Coronary artery (tissue), 2 donors: Measurements from ENCODE around the gene HIPK1.
A peak's percentile ranks its signal among the peaks of the same experiment; 100 is the strongest.

ENCODE experiments used
- DNase-seq: peaks from one replicate; pipeline ENCODE4 v3.0.0-alpha.2; 2017; ENCODE audit warnings: low spot score
- H3K27ac ChIP-seq, 2 donors: fragments of 200-600 bp; sonication (generic); one replicate each; pipeline ENCODE4 v1.5.1; 2016 to 2019
- H3K4me3 ChIP-seq: fragments of 200-600 bp; sonication (generic); 2 replicates; pipeline ENCODE4 v1.5.1; 2016; ENCODE audit warnings: mild to moderate bottlenecking, moderate library complexity
- TF ChIP-seq, protein P1 (sequence below): fragments of 200-600 bp; sonication (generic); IDR thresholded peaks from one replicate; pipeline ENCODE4 v1.5.1; 2019; ENCODE audit warnings: antibody characterized with exemption

Gene HIPK1

DNA sequence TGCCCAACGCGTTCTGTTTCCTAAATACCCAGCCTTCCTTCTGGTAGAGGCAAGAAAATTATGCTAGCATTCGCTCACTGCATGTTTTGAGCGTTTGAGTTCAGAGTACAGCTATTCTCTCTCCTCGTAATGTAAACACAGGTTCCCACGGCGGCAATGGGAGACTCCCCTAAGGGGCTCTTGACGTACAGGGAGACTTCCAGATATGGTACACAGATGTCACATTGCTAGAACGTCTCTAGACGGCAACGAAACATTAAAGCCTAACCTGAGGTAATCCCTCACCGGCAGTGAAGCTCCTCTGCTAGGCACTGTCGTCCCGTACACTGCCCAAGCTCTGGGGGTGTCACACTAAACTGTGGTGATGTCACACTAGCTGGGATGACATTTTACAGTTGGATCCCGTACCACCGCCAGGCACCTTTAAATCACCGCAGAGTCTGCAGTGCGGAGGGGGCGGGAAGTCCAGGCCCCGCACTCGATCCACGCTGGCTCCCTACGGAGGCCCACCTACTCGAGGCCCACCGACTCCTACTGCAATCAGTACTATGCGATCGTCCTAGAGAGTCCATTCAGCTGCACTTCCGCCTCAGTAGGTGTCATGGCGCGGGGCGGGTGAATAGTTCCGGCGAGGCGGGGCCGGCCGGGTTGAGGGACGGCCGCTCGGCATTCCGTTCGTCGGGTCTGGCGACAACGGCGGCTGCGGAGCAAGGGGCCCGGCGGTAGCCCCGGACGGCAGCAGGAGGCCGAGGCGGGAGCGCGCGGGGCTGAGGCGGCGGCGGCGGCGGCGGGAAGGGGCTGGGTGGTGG is at the start of gene HIPK1:
TSS of gene HIPK1 (plus strand) at position 384 of the 809 bp plus-strand sequence.
- Histone ChIP-seq H3K4me3 (peak within 1 kb of the TSS; percentile 95), H3K27ac (peak within 1 kb of the TSS; percentile 91 to 98)
- DNase-seq, result peak; percentile 96
- TF ChIP-seq, protein P1, sequence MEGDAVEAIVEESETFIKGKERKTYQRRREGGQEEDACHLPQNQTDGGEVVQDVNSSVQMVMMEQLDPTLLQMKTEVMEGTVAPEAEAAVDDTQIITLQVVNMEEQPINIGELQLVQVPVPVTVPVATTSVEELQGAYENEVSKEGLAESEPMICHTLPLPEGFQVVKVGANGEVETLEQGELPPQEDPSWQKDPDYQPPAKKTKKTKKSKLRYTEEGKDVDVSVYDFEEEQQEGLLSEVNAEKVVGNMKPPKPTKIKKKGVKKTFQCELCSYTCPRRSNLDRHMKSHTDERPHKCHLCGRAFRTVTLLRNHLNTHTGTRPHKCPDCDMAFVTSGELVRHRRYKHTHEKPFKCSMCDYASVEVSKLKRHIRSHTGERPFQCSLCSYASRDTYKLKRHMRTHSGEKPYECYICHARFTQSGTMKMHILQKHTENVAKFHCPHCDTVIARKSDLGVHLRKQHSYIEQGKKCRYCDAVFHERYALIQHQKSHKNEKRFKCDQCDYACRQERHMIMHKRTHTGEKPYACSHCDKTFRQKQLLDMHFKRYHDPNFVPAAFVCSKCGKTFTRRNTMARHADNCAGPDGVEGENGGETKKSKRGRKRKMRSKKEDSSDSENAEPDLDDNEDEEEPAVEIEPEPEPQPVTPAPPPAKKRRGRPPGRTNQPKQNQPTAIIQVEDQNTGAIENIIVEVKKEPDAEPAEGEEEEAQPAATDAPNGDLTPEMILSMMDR, result no peak

DNA sequence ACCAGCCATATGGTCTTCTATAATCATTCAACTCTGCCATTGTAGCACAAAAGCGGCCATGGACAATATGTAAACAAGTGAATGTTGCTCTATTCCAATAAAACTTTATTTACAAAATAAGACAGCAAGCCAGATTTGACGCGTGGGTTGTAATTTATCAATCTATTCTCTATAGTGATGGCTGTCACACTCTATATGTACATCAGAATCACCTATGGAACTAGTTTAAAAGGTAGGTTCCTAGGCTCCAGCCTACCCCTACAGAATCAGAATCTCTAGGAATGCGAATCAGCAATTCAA is 49.4 kb upstream of the HIPK1 start:
- no peak for DNase-seq
- Histone ChIP-seq H3K4me3 (no peak overlapping the region), H3K27ac (no peak overlapping the region)
- TF ChIP-seq, protein P1, result no peak

DNA sequence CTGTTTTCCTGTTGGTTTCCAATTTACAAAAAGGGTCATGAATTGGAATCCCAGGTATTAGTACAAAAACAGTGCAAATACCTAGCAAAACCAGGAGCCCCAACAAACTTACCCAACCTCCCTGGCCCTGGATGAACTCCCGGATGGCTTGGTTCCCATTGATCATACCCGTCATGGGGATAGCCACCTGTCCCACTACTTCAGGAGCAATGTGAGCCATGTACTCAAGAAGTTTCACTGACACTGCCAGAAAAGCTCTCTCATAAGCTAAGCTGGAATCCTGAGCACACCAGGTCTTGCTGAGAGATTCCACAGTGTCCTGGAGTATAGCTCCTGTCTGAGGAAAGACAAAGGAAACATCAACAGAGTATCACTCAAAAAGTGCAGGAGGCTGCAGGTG is 47.5 kb upstream of the HIPK1 start:
- no peak overlapping the region for H3K4me3 ChIP-seq
- no peak overlapping the region for H3K27ac ChIP-seq
- TF ChIP-seq, protein P1, result no peak
- no peak for DNase-seq

DNA sequence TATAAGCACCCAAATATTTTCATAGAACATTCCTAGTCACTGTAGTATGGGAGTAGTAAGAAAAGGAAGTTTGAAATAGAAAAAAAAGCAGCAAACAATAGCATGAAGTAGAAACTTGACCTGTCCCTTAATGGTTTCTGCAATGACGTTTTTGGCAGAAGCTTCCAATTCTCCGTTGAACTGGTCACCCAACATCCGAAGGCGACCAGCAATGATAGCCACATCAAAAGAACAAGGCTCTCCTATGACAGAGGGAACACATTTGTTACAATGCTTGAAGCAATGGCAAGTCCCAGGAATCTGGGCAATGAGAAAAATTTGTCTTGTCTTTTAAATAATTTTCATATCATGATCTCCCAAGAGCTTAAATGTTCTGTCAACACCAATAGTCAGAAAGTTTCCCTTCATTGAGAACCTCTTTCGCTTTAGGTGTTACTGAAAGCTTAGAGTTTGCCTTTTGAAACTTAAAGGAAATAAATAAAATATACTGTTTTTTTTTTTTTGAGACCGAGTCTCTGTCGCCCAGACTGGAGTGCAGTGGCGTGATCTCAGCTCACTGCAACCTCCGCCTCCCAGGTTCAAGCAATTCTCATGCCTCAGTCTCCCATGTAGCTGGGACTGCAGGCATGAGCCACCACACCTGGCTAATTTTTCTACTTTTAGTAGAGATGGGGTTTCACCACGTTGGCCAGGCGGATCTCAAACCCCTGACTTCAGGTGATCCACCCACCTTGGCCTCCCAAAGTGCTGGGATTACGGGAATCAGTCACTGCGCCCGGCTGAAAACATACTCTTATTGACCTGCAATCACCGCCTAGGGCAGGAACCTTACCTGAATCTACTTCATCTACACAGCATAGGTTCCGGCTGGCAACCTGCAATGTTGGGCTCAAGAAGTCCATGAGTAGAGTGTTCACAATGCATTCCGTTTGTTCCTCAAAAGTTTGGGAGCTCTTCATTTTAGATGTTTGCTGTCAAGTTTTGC is 42.4 kb upstream of the HIPK1 start:
- TF ChIP-seq, protein P1, result no peak
- DNase-seq, result no peak
- Histone ChIP-seq H3K4me3 (no peak overlapping the region), H3K27ac (no peak overlapping the region)

DNA sequence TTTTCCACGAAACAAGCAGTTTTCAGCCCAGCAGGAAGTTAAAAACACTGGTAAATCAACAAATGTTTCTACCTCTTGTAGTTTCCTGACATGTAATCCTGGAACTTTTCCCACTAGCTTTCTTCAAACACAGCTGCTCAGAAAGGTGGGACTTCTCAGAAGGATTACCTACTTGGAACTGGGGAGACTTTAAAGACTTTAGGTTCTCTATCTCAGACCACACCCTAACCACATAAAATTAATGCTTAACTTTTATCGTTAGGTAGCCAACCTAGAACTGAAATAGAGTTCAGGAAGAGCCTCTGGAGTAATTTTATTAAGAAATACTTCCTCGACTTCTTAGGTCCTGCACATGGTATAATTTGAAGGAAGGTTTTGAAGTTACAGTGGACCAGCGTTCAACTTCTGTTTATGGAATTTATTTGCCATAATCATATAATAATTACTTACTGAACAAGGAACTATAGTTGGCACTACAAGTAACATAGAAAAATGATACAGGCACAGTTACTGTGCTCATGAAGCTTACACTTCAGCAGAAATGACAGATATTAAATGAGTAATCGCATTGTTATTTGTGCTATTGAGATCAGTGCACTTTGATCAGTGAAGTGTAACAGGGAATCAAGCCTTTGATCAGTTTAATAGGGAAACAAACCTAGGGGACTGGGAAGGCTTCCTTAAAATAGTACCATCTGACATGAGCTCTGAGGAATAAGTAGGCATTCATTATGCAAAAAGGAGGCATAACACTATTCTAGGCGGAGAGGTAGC is 41.5 kb upstream of the HIPK1 start, which contains the start of gene BCL2L15:
TSS of gene BCL2L15 (minus strand) at position 180 of the 774 bp plus-strand sequence. CDS start 206 bp downstream, outside the sequence.
- H3K4me3 ChIP-seq, result no peak within 1 kb of the TSS
- no peak within 1 kb of the TSS for H3K27ac ChIP-seq
- TF ChIP-seq, protein P1, result no peak
- DNase-seq, result no peak

DNA sequence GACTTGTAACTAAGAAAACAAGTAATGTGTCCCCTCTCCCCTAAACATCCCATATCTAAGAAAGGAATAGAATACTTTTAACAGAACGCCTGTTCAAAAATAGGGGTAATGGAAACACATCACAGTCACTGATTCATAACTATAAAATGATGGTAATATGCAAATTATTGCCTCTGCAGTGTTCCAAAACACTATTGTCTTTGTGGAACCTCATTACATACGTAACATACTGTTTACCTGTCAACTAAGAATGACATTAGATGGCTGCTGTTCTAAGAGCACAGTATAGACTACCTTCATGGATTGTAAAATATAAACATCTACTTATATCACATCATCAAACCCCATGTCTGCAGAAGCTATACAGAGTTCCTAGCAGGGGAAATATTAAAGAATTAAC is 38.3 kb upstream of the HIPK1 start:
- DNase-seq, result no peak
- Histone ChIP-seq H3K27ac (no peak overlapping the region), H3K4me3 (no peak overlapping the region)
- TF ChIP-seq, protein P1, result no peak
